Adrenal gland (tissue), 12 donors: ENCODE measurements around the gene SERTAD3. TPM values are rescaled to one million over a fixed set of nuclear protein-coding genes. Genes with fewer than 3 reads are reported as not detected.

ENCODE experiments used
- DNase-seq, 7 donors: peaks; one replicate each; pipeline ENCODE4 v3.0.0-alpha.2; 2019 to 2020
- H3K27ac ChIP-seq, 5 donors: fragments of 200-600 bp; sonication (generic) in 4 of 5; 1 replicate in 3 of 5; 2 replicates in 2 of 5; pipeline versions ENCODE4 v1.5.1 to v1.8.0; 2016 to 2020; ENCODE audit warnings: mild to moderate bottlenecking in 1 of 5
- H3K27me3 ChIP-seq: fragments of 200-600 bp; 2 replicates; pipeline ENCODE4 v1.8.0; 2021
- H3K36me3 ChIP-seq, 2 donors: fragments of 200-600 bp; replicated peaks in 1 of 2; 1 replicate in 1 of 2; 2 replicates in 1 of 2; pipeline versions ENCODE4 v1.5.1 to v1.8.0; 2018 to 2022
- H3K4me1 ChIP-seq, 2 donors: fragments of 200-600 bp; replicated peaks in 1 of 2; 1 replicate in 1 of 2; 2 replicates in 1 of 2; pipeline versions ENCODE4 v1.5.1 to v1.8.0; 2018 to 2021
- H3K4me3 ChIP-seq, 4 donors: fragments of 200-600 bp; sonication (generic) in 3 of 4; one replicate each; pipeline ENCODE4 v1.5.1; 2016 to 2018
- H3K9me3 ChIP-seq, 3 donors: fragments of 200-600 bp; sonication (generic) in 1 of 3; replicated peaks in 1 of 3; 1 replicate in 2 of 3; 2 replicates in 1 of 3; pipeline versions ENCODE4 v1.5.1 to v1.8.0; 2016 to 2021
- CTCF ChIP-seq, 6 experiments: fragments of 450-650 bp in 4 of 6; fragments of 200-600 bp in 2 of 6; sonication (generic) in 1 of 6; IDR thresholded peaks; 1 replicate in 5 of 6; 2 replicates in 1 of 6; pipeline versions ENCODE4 v1.5.1 to v1.8.0; 2016 to 2021; ENCODE audit warnings: antibody characterized with exemption in 6 of 6, mild to moderate bottlenecking in 2 of 6, moderate library complexity in 1 of 6
- POLR2A ChIP-seq, 2 donors: fragments of 450-650 bp; IDR thresholded peaks; one replicate each; pipeline ENCODE4 v1.6.1; 2017; ENCODE audit warnings: antibody characterized with exemption in 2 of 2, mild to moderate bottlenecking in 2 of 2, moderate library complexity in 1 of 2
- WGBS, 4 donors: extraction: QIAGEN DNeasy Blood & Tissue Kit in 2 of 4; methylation state at CpG; one replicate each; pipeline versions ENCODE4 v1.1.5 to v1.1.7; 2013 to 2017; 5-methylcytosine and 5-hydroxymethylcytosine counted together
- intact Hi-C, 2 donors: fragments of 100-400 bp; cut with DNase I; formaldehyde crosslinking; loops; one replicate each; pipeline versions ENCODE4 v1.14.1 to v1.15.0; 2022 to 2023
- polyA plus RNA-seq, 3 donors: library from polyadenylated mRNA; stranded (reverse); fragments of 200-250 nt in 2 of 3; fragments of 350-450 nt in 1 of 3; fragmentation: Illumina TruSeq in 1 of 3; extraction: RNeasy Lipid Tissue Mini Kit (QIAGEN cat#74804) in 1 of 3; gene quantifications; one replicate each; pipeline ENCODE4 v1.2.3, GENCODE V29; 2013 to 2014
- total RNA-seq, 9 donors: library from RNA; depleted of rRNA in 4 of 9; stranded (reverse); fragments of >200 nt in 4 of 9; fragments of 120-200 nt in 1 of 9; fragmentation: NEBNext Ultra II Directional in 1 of 9; extraction: Animal tissue kit (Norgen Biotek cat#: 25700) in 1 of 9; gene quantifications; one replicate each; pipeline versions ENCODE4 v1.1.0 to v1.2.4, GENCODE V29; 2013 to 2023
- donor health status: healthy with polysubstance abuse.
- donor health status: Bipolar disorder and iron deficiency.
- donor health status: DM: yes; HTN: yes; CAD: no.
- donor health status: DM: no; HTN: no; CAD: no.
- donor health status: DM: no; HTN: no; CAD: no.
- donor health status: DM: yes; HTN: yes; CAD: no.

Gene SERTAD3
- total and polyA plus RNA-seq, 12 donors, result 12.1 to 60.2 (median 29.5) TPM

- Histone ChIP-seq H3K4me1 (peaks cover 6 to 35% of the 10 kb centered on the region in 2 donors), H3K27me3 (no peaks in the 10 kb centered on the region), H3K36me3 (peaks cover 0 to 12% of the 10 kb centered on the region in 2 donors), H3K27ac (peak within 1 kb of the TSS; percentile 99 to 100 (median 100)), H3K4me3 (peak within 1 kb of the TSS; percentile 21 to 93 (median 86)), H3K9me3 (no peaks in the 10 kb centered on the region)
- intact Hi-C loops, result no loop called here
- TF ChIP-seq CTCF (IDR thresholded peaks at IDR 0.05), result peak; percentile 57 to 79 (median 73)
- TF ChIP-seq POLR2A (IDR thresholded peaks at IDR 0.05), result peak; percentile 98 to 100
- DNase-seq, result peak; percentile 99 to 100 (median 100)
- 0% methylated on average over 12 to 75 of the region's 75 CpGs for WGBS, 4 donors
Observed at GRCh38 chr19:40425450-40426287, 18.5 kb downstream of the SERTAD3 start, which contains the start of gene SERTAD1. TSS of gene SERTAD1 (minus strand) at chr19:40425992. CDS start at chr19:40423546, 2,446 bp downstream.

GRCh38 chr19:40424637-40425449, 19.3 kb downstream of the SERTAD3 start:
- Histone ChIP-seq H3K27ac (peak overlapping the region; percentile 99 to 100 (median 100)), H3K4me1 (peaks cover 6 to 42% of the 10 kb centered on the region in 2 donors), H3K36me3 (peaks cover 0 to 12% of the 10 kb centered on the region in 2 donors), H3K9me3 (no peaks in the 10 kb centered on the region), H3K27me3 (no peaks in the 10 kb centered on the region), H3K4me3 (peak overlapping the region; percentile 21 to 93 (median 86))
- DNase-seq, result peak in 1 of 7 donors; percentile 25
- WGBS, 4 donors, result 2% methylated on average over 21 to 28 of the region's 28 CpGs
- no peak for TF ChIP-seq CTCF (IDR thresholded peaks at IDR 0.05)
- peak in 1 of 2 donors; percentile 9 for TF ChIP-seq POLR2A (IDR thresholded peaks at IDR 0.05)
- intact Hi-C loops, result no loop called here

- no peak for TF ChIP-seq POLR2A (IDR thresholded peaks at IDR 0.05)
- no peak for TF ChIP-seq CTCF (IDR thresholded peaks at IDR 0.05)
- intact Hi-C loops, result no loop called here
- peaks cover 6 to 42% of the 10 kb centered on the region in 2 donors for H3K4me1 ChIP-seq
- H3K4me3 ChIP-seq, result no peak overlapping the region
- H3K9me3 ChIP-seq, result no peaks in the 10 kb centered on the region
- no peaks in the 10 kb centered on the region for H3K27me3 ChIP-seq
- peak overlapping the region in 2 of 5 donors; percentile 99 to 100 for H3K27ac ChIP-seq
- WGBS, 4 donors, result 94 to 96% (median 94%) methylated on average over 6 of the region's 6 CpGs
- peaks cover 0 to 12% of the 10 kb centered on the region in 2 donors for H3K36me3 ChIP-seq
- DNase-seq, result no peak
Observed at GRCh38 chr19:40423938-40424337, 20.2 kb downstream of the SERTAD3 start.
